ENCODE measurements around the gene THG1L.

DNA sequence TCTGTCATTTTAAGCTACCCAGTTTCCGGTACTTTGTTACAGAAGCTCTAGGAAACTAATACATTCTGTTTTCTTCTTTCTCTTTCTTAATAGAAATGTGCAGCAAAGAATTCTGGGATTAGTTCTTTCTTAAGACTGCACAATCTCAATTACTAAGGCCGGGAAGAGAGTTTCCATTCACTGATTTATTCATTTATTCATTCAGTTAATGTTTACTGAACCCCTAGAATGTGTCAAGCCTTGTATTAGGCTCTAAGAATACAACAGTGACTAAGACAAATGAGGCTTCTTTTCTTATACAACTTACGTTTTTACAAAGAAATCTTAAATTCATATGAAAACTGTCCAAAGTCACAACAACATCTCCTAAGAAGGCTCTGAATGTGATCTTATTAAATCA lies 27.5 kb upstream of the THG1L start:
- no peak for TF ChIP-seq POLR2A (IDR thresholded peaks at IDR 0.05)
- TF ChIP-seq, protein P1, sequence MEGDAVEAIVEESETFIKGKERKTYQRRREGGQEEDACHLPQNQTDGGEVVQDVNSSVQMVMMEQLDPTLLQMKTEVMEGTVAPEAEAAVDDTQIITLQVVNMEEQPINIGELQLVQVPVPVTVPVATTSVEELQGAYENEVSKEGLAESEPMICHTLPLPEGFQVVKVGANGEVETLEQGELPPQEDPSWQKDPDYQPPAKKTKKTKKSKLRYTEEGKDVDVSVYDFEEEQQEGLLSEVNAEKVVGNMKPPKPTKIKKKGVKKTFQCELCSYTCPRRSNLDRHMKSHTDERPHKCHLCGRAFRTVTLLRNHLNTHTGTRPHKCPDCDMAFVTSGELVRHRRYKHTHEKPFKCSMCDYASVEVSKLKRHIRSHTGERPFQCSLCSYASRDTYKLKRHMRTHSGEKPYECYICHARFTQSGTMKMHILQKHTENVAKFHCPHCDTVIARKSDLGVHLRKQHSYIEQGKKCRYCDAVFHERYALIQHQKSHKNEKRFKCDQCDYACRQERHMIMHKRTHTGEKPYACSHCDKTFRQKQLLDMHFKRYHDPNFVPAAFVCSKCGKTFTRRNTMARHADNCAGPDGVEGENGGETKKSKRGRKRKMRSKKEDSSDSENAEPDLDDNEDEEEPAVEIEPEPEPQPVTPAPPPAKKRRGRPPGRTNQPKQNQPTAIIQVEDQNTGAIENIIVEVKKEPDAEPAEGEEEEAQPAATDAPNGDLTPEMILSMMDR (IDR thresholded peaks at IDR 0.05), result no peak

Data from testis (tissue), 2 donors.